NCI-H510A (cell line): Measurements from ENCODE around the gene ROR2.
"Not testable (repeated sequence)": the region's sequence is repeated elsewhere in the genome, so short reads cannot be mapped to it uniquely, and the experiment has no call there.

ENCODE experiments used
- DNase-seq: peaks from one replicate; lab custom pipeline; 2025; lab: John Stamatoyannopoulos, UW

Gene ROR2

DNA sequence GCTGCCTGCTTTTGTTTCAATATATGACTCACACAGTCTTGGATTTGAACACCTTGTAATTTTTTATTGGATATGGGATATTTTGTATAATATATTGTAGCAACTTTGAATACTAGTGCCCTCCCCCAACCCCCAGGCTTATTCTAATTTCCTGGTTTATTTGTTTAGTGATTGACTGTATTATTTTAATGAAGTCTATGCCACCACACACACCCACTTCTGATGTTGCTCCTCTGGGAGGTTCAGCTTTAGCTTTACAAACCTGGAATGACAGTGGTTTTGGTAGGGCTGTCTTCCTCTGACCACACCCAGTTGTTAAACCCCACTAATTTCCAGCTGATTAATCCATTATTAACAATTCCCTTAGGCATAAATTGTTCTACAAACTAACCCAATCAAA, 320.3 kb downstream of the ROR2 start:
- DNase-seq = no peak

DNA sequence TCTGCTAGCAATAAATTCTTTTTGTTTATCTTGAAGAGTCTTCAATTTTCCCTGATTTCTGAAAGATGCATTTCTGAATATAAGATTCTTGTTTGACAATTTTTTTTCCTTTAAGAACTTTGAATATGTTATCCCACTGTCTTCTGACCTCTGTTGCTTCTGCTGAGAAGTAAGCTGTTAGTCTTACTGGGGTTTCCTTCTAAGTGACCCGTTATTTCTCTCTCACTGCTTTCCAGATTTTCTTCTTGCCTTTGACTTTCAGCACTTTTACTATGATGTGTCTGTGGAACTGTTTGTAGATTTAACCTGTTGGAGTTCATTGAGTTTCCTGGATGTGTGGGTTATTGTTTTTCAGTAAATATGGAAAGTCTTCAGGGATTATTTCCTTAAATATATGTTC, 321.1 kb downstream of the ROR2 start:
- DNase-seq = no peak

GRCh38 chr9:91625331-91625730, 324.7 kb downstream of the ROR2 start:
- no peak for DNase-seq

GRCh38 chr9:91623004-91623403, 327.0 kb downstream of the ROR2 start:
- DNase-seq = no peak

DNA sequence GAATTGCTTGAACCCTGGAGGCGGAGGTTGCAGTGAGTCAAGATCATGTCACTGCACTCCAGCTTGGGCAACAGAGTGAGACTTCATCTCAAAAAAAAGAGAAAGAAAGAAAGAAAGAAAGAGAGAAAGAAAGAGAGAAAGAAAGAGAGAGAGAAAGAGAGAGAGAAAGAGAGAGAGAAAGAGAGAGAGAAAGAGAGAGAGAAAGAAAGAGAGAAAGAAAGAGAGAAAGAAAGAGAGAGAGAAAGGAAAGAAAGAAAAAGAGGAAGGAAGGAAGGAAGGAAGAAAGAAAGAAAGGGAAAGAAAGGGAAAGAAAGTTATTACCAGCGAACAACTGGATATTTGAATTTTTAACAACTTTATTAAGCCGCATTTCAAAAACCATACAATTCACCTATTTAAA, 327.9 kb downstream of the ROR2 start:
- not testable (repeated sequence) for DNase-seq

GRCh38 chr9:91614044-91614443, 336.0 kb downstream of the ROR2 start:
- not testable (repeated sequence) for DNase-seq

DNA sequence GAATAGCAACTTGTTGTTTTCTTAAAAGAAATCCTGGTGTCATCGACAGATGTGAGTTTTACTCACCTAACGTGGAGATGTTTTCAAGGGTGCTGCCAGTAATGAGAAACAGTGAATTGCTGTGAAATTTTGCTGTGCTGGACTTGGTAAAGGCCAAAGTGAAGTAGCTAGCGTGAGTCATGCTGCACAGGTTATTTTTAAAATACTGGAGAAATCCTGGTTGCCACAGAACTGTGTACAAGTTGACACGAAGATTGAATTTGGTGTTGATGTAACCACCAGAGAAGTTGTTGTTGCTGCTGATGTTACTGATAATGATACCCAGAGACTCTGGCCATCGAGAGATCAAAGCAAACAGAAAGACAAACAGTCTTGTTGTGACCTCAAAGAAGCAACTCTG, 338.4 kb downstream of the ROR2 start:
- no peak for DNase-seq

DNA sequence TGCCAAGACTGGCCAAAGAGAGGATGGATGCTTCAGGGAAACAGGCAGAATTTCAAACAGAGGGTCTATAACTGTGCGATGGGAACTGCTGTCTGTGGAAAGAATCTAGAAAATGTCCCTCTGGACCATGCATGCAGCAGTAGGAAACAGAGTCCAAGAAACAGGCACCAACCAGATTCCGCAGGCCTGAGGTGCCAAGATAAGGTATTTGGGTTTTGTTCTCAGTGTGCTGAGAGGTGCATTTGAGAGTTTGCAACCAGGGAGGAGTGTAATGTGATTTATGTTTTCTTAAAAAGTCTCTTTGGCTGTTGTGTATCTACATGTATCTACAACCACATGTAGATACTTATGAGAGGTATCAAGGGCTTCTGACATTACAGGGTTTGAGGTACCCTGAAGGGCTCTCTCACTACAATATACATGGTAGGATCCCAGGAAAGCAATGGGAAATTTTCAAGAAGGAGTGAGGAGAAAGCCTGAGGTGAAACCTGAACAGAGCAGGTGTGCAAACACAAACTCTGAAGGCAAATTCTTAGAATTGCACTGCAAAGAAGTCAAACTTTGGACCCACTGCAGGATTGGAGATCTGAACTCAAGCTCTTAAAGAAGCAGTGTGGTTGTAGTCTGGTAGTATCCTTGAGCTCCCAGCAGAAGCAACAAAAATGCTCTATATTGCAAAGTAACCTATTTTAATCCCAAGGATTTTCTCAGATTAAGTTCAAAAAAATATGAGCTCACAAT, 343.6 kb downstream of the ROR2 start:
- DNase-seq = no peak

GRCh38 chr9:91604451-91605179, 345.4 kb downstream of the ROR2 start:
- no peak for DNase-seq

DNA sequence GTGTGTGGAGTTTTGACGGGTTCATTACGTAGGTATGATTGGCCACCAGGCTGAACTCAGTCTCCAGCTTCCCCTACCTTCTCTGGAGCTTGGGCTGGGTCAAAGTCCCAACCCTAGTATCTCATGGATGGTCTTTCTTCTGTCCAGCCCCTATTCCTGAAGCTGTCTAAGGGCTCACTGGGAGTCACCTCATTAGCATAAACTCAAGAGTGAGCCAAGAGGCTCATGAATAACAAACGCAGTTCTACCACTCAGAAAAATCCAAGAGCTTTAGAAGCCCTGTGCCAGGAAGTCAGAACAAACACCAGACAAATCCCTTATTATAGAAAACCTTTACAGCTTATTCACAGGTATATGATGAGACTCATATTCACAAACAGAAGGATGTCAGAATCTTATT, 346.1 kb downstream of the ROR2 start:
- DNase-seq = no peak

DNA sequence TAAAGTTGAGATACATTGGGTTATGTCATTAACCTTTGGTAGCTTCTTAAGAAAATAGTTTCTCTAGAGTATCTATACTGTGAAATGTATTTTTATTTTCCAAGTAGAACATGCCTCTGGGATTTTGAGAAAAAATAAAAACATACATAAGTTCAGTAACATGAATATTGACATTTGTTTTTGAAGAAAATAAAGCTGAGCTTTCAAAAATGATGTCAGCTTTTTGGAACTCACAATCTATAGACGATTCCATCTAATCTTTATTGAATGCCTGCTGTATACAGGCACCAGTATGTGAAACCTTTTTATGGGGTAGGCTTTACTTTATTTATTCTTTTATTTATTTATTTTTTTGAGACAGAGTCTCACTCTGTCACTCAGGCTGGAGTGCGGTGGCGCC, 350.5 kb downstream of the ROR2 start:
- DNase-seq = no peak

DNA sequence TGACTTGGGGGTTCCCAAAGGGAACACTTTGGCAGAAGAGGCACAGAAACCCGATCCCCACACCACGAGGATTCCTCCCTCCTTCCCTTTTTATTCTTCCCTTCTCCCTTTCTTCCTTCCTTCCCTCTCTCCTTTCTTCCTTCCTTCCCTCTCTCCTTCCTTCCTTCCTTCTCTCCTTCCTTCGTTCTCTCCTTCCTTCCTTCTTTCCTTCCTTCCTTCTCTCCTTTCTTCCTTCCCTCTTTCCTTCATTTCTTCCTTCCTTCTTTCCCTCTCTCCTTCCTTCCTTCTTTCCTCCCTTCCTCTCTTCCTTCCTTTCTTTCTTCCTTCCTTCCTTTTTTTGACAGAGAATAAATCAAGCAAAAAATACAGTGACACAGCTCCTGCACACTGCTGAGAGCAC, 358.4 kb downstream of the ROR2 start:
- no peak for DNase-seq

DNA sequence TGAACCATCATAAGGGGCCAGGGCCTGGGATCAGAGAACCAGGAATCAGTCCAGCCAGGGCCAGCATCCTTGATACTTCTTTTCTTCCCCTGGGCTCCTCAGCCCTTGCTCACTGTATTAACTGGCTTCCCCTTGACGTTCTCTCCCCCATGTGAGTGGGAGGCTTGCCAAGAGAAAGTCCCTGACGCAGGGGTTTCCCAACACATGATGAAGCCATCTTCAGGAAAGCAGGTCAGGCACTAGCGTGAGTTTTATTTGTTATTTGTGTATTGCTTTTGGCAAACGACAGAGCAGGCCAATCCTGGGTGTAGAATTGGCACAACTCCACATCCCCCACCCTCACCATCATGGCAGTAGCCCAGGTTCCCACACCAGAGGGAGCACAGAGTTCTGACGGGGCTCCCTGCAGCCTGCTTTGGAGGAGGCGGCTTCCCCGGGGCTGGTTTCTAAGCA, 360.9 kb downstream of the ROR2 start:
- DNase-seq = no peak

DNA sequence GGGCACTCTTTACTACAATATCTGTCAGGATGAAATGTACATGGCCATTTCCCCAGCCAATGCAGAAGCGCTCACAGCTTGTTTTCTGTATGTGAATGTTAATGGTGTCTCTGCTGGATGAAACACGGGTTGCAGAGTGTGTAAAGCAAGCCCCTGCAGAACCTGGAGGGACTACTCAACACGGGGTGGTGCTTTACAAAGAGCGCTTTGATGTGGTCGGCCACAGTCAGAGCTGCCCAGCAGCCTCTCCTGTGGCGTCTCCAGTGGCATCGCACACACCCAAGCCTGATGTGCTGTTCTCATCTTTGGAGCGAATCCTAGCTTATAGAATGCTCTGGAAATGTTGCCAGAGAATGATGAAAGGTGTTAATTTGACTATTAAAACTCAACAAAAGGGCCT, 363.7 kb downstream of the ROR2 start:
- no peak for DNase-seq

DNA sequence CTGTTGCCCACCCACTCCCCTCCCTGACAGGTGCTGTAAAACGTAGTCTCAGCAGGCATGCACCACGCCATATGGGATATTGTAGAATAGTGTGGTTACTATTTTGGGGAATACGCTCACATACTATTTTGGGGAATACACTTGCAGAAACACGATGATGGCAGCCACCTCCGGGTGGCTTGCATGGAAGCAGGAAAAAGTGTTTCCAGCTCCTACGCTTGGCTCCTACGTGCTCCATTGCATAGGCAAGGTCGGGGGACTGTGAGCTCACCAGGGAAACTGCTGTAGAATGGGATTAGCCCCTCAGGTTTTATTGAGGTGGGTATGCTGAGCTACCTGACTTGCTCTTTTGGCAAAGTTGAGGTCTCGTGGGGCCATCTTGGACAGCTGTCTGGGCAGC, 366.1 kb downstream of the ROR2 start:
- no peak for DNase-seq

DNA sequence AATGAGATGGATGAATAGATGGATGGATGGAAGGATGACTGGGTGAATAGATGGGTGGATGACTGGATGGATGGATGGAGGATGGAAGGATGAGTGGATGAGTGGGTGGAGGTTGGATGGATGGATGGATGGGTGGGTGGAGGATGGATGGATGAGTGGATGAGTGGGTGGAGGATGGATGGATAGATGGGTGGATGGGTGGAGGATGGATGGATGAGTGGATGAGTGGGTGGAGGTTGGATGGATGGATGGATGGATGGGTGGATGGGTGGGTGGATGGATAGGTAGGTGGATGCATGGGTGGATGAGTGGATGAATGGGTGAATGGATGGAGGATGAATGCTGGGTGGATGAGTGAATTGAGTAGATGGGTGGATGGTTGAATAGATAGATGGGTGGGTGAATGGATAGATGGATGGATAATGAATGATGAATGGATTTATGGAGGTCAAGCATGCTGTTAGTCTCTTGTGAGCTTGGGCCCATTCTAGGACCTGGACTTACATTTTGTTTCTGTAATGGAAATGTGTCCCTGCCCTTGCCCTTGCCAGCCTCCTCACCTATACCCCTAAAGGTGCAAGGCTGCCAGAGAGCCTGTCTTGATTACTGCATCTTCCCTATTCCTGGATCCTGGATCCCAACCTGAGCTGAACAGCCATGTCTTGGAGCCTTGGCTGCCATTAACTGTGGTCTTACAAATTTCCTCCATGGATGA, 366.7 kb downstream of the ROR2 start:
- no peak for DNase-seq

GRCh38 chr9:91582181-91582580, 367.8 kb downstream of the ROR2 start:
- no peak for DNase-seq

- no peak for DNase-seq
Observed at GRCh38 chr9:91580136-91580535, 369.9 kb downstream of the ROR2 start.

DNA sequence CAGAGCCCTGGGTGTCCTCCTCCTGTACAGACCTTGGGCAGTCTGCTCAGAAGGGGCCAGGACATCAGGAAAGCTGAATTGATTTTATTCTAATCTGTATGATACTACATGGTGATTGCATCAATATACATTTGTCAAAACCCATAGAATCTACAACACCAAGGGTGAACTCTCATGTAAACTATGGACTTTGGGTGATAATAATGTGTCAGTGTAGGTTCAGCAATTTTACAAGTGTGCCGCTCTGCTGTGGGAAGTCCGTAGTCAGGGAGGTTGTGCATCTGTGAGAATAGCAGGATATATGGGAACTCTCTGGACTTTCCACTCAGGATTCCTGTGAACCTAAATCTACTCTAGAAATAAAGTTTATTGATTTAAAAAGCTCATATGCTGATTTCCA, 371.1 kb downstream of the ROR2 start:
- no peak for DNase-seq

- DNase-seq = no peak
Observed at GRCh38 chr9:91577633-91578061, 372.4 kb downstream of the ROR2 start.

DNA sequence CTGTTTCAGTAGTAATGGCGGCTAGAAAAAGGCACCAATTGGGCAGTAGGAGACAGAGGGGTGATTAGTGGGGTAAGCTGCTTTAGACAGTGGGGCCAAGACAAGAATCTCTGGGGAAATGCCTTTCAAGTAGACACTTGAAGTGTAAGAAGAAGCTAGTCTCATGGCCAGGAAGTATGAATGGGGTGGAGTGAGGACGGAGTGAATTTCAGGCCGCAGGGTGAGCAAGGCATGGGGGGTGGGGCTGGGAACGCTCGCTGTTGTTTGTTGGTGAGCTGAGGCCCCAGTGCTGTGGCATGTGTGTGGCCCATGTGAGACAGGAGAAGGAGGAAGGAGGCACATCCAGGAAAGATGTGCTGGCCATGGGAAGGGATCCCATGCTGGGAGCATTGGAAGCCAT, 377.2 kb downstream of the ROR2 start:
- no peak for DNase-seq

- no peak for DNase-seq
Observed at GRCh38 chr9:91572044-91572443, 378.0 kb downstream of the ROR2 start.

DNA sequence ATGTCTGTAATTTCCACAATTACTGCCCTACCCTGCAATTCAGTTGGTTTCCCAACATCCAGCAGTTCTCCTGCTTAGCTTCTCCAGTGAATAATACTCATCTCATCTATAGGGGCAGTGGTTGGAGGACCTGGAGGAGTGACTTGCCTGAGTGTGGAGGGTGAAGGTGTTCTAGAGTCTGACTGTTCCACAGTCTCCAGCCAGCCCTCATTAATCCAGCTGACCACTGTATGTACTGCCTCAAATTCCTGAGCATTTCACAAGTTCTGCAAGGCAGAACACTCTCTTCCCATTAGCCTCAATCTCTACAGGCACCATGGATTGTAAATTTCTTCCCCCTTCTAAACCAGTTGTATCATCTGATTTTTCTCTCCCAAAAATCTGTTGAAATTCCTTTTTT, 379.0 kb downstream of the ROR2 start:
- no peak for DNase-seq
